HG02981 (cell line): ENCODE measurements around the gene SPINK8.
"Not testable (repeated sequence)": the region's sequence is repeated elsewhere in the genome, so short reads cannot be mapped to it uniquely, and the experiment has no call there.

Source experiments
- ATAC-seq: cut with Tn5 transposase; IDR thresholded peaks from one replicate; pipeline ENCODE4 v1.9.1; 2021; ENCODE audit warnings: mild to moderate bottlenecking, moderate library complexity; ENCODE audit not compliant: unreplicated experiment

Gene SPINK8

DNA sequence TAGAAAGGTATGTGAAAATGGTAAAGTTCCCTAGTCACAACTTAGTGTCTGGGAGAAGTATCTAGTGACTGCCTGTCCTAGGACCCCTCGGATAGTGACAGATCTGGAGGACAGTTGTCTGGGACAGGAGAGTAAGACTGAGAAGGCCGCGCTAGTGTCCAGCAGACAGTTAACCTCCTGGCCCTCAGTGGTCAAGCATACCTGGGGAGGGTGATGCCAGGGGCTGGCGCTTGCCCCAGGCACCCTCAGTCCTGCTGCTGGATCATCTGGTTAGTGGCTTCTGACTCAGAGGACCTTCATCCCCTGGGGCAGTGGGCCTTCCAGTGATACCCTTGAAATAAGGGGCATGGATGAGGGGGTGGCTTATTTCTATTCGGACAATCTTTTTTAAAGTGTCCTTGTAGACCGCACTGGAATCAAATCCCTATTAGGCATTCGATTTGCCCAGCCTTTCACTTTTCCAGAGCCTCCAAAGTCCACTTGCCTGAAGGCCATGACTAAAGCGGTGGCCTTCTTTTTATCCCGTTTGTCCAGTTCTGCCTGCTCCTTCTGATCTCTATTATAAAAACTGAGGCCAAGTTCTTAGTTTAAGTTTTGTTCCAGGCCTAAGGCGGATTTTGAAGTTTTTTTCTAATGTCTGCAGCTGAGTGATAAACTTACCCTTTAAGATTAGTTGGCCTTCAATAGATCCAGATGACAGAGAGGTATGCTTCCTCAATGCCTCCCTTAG lies 1.6 kb downstream of the SPINK8 start:
- ATAC-seq, result not testable (repeated sequence)

DNA sequence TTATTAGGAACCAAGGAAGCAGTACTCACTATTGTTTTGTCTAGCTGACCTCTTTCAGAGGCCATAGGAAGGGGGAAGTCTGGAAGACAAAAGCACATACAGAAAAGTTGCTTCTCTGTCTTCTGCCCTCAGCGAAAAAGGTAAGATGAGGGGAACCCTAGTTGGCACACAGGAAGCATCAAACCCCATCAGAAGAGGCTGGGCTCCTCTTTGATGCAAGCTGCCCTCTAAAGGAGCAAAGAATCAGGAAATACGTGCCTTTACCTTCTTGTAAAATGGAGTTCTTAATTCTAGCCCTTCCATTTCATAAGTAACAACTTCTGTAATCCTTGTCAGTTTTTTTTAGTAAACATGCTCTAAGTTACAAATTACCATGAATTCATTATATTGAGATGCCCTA lies 12.5 kb downstream of the SPINK8 start:
- ATAC-seq, result no peak

DNA sequence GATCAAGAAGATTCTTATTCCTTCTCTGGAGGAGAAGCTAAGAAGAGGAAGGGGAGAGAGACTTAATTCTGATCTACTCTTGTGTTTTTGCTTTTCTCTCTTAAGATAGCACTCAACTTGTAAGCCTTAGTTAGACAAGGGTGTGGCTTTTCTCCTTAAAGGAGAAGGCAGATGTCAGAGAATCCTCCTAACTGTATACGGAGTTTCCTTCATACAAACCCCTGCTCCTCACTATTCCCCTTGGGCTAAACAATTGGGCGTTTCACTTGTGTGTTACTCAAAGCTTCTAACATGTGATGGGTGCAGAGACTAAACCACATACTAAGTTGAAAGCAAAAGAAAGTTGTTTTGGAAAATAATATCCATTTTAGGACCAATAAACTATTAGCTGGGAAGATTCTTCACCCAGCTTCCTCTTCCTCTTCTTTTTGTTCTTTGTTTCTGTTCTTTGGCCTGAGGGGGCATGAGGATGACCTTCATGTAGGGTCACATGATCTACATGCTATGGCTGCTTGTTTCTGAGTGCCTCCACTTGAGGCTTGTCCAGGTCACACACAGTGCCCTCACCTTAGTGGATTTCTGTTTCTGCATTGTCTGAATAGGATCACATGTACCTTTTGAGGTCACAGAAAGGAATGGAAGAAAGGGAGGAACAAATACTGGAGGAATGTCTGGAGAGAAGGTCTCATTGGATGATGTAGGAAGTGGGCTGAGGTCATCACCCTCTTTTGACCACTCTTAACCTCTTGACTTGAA lies 14.6 kb downstream of the SPINK8 start:
- ATAC-seq, result no peak

- ATAC-seq, result no peak
Measured at GRCh38 chr3:48314542-48314941, 18.9 kb downstream of the SPINK8 start.

DNA sequence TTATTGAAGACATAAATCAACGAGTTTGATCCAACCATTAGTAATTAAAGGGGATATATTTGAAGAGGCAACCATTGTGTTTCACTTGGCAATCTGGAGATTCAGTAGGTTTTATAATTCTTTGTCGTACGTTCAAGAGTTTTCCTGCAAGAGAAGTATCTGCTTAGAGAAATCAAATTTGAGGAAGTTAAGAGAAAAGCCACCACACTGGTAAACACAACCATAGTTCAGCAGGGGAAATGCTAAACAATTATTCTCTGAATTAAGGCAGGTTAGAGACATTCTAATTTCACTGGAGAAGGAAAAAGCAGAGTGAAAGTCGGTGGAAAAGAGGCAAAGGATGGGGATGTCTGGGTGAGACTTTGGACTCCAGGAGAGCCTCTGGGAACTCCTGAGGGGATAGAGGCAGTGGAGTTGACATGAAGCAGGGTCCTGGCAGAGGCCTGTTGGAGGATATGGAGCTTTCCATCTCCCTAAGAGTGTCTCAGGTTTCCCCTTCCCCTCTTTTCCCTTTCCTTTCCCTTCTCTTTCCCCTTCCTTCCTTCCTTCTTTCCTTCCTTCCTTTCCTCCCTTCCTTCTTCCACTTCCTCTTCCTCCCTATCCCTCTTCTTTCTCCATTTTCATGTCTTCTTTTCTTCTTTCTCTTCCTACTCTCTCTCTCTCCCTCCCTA lies 26.5 kb downstream of the SPINK8 start:
- ATAC-seq, result no peak

DNA sequence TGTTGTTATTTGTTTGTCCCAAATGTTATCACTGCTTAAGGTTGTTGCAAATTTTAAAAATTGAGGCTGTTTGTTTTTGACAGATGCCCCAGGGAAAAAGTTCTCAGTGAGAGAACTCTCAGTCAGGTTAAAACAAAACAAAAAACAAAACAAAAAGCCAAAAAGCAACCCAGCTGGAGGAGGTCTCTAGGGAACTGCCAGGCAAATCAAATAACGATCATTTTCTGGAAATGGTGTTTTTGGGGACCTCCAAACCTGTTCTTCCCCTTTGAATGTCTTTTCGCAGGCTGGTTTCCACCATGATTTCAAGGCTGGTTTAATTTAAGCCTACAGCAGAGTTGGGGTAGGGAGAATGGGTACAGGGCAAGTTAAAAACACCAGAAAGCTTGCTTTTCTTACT lies 27.2 kb downstream of the SPINK8 start:
- no peak for ATAC-seq

- ATAC-seq, result no peak
Measured at GRCh38 chr3:48305396-48305795, 28.1 kb downstream of the SPINK8 start.

DNA sequence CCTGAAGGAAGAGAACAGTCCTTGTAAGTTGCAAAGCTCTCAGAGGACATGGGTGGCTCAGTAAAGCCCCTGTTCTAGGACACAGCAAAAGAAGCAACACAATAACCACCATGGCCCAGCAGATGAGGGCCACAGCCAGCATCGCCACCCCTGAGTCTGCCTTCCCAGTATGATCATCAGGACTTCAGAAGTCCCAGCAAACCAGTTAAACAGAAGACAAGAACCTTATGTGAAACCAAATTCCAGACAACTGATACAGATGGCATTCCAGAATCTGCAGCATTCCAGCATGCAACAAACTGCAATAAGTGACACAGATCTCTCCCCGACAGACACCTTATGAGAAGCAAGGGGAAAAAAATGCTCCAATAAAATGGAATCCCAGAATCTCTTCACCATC lies 30.4 kb downstream of the SPINK8 start:
- no peak for ATAC-seq

DNA sequence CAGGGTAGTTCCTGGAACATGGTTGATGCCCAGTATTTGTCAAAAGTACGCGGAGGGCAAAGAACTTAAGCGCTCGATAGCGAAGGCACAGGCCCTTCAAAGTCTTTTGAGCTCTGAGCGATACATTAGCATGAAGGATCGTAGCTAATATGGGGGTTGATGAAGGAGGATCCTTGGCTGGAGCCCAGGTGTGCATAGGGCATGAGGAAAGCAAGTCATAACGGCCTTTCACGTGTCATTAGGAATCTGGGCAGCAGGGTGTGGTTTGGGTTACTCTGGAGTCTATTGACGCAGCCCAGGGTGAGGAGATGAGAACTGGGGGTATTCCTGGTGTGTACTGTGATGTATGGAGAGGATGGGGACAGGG lies 31.7 kb downstream of the SPINK8 start:
- ATAC-seq, result peak; percentile 6

DNA sequence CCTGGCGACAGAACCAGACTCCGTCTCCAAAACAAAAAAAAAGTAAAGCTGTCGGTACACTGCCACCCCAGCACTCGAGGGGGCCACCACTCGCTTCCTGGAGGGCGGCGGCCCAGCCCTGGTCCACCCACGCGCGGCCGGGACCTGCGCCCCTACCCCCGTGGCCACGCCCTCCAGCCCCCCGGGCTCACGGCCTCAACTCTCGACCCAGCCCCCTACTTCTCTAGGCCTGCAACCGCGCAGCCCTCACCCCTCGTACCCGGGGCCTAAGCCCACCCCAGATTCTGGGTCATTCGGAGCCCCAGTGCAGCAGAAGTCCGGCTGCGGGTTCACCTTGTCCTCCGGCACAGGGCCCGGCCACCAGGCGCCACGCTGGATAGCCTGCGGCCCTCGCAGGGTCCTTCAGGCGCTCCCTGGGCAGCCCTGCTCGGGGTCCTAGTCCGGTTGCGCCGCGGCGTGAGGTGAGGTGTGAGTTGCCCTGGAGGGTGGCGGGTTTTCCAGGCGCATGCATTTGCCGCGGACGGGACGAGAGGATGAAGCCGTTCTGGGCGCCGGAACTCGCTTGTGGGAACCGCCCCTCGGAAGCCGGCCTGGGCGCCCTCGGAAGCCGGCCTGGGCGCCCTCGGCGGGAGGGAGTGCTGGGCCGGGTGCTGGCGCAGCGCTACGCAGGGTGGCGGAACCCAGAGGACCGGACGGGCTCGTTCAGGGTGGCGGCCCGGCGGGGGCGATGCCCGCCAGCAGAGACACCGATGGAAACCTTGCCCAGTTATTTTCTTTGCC lies 32.3 kb downstream of the SPINK8 start, which contains the start of gene NME6:
NME6 (minus strand) TSS at position 348 of the 780 bp plus-strand sequence.
- peak; percentile 72 for ATAC-seq

- ATAC-seq, result no peak
Measured at GRCh38 chr3:48299746-48300712, 33.4 kb downstream of the SPINK8 start.

DNA sequence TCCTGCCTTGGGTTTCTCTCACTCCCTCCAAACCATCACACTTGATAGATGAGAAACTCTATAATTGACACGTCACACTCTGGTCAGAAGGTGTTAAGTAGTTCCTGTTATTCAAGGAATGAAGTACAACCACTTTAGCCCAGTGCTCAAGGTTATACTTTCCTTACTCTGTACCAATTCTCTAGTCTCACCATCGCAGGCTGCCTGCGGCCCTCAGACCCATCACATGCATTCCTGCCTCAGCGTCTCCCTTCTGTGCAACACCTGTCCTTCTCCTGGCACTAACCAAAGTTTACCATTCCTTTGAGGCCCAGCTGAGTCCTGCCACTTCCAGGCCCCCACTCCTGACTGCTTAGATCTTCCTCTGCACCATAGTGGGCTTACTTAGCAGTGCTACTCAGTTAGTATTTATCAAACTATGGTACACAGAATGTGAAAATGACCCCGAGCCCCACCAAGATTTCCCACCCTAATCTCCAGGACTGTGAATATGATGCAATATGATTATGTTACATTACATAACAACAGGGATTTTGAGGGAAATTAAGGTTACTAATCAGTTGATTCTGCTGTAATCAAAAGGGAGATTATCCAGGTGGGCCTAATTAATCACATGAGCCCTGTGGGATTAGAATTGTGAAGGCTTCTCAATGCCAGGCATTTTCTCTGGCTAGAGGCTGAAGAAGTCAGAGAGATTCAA lies 36.2 kb downstream of the SPINK8 start:
- no peak for ATAC-seq

DNA sequence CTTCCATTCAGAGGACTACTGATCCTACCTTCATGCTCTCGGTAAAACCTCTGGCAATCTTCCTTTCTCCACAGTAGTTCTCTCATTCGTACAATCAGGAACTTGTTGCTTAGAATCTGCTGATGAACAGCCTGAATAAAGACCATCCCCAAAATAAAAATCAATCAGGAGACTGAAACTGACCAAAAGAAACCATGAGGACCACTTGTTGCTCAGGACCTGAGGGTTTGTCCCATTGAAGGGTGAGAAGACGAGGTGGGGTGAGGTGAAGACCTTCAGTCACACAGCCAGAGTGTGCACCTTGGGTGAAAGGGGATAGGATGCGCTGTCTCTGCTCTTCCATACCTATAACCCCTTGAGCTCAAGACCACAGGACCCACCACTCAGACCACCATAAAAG lies 36.8 kb downstream of the SPINK8 start:
- ATAC-seq, result no peak

- no peak for ATAC-seq
Measured at GRCh38 chr3:48294611-48295263, 38.7 kb downstream of the SPINK8 start.

DNA sequence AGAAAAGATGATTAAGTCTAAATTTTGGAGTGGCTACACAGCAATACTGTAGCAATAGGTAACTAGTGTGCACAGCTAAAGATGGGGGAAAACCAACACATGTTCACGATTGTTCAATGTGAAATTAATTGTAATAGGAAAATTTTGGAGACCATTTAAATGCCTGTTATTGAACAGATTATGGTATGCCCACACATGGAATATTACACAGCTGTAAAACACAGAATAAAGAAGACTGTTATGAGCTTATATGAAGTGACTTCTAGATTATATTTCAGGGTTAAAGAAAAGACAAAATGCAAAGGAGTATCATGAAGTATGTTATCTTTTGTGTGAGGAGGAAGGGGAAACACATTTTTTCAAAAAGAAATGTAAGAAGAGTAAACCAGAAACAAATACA lies 43.8 kb downstream of the SPINK8 start:
- no peak for ATAC-seq

DNA sequence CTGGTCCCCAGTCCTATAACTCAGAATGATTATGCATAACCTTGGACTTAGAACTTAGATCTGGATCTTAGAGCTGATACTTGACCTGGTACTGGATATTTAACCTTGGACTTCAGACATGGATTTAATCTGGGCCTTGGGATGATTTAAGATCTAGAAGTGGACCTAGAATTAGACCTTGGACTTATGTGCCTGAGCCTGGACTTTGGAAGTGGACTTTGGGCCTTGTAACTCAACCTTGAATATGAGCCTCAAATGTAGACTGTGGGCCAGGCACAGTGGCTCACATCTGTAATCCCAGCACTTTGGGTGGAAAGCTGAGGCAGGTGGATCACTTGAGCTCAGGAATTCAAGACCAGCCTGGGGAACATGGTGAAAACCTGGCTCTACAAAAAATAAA lies 46.4 kb downstream of the SPINK8 start:
- ATAC-seq, result no peak

- ATAC-seq, result no peak
Measured at GRCh38 chr3:48286308-48286707, 47.2 kb downstream of the SPINK8 start.

GRCh38 chr3:48285675-48286074 lies 47.8 kb downstream of the SPINK8 start:
- ATAC-seq, result no peak

DNA sequence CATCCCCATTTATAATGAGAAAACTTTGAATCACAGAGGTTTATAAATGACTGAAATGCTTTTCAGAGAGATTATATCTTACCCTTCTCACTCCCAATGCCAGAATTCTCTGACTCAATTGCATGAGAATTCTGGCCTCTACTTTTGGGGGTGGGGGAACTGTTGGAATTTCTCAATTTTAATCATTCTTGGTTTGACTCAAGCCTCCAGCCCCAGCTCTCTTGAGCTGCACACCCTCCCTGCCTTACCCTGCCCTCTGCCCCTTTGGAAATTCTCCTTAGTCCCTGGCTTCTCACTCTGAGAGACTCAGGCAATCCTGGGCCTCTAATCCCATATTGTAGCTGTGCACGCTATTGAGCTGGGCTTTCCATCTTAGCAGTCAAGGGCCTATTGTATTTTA lies 48.3 kb downstream of the SPINK8 start:
- no peak for ATAC-seq
